GM12878 (cell line): Measurements from ENCODE around the gene UHRF2. TPM values are rescaled to one million over a fixed set of nuclear protein-coding genes. Genes with fewer than 3 reads are reported as not detected.

Experiments
- ATAC-seq: fragments of 200-7000 bp; cut with Tn5 transposase; 3 replicates; pipeline ENCODE4 v1.9.1; 2020; ENCODE audit warnings: mild to moderate bottlenecking, moderate library complexity
- BruUV-seq: library from RNA; stranded (reverse); fragments of 400-500 nt; replicated peaks from 2 replicates; lab custom pipeline; 2021; lab: Mats Ljungman, UMichigan
- CTCF ChIA-PET: fragments of 300-600 bp; sonication (Branson Sonifier 250); formaldehyde crosslinking; extraction: SDS; loops from one replicate; lab custom pipeline; 2021; ENCODE audit warnings: inconsistent platforms; lab: Yijun Ruan, JAX
- POLR2A ChIA-PET: fragments of 350-600 bp; formaldehyde crosslinking; extraction: SDS; loops from one replicate; lab custom pipeline; 2021; ENCODE audit warnings: inconsistent platforms; lab: Charles Lee
- RAD21 ChIA-PET: fragments of 300-600 bp; sonication (Branson Sonifier 250); formaldehyde crosslinking; loops from one replicate; lab custom pipeline; 2023; ENCODE audit warnings: antibody characterized with exemption; ENCODE audit not compliant: unreplicated experiment; lab: Charles Lee
- SMC1A ChIA-PET: fragments of 300-600 bp; sonication (Branson Sonifier 250); formaldehyde crosslinking; loops from one replicate; lab custom pipeline; 2023; ENCODE audit not compliant: unreplicated experiment, uncharacterized antibody; lab: Charles Lee
- DNase-seq: peaks from one replicate; pipeline ENCODE4 v3.0.0-alpha.2; 2011; ENCODE audit warnings: low read depth, low spot score
- FAIRE-seq: peaks from 3 replicates; lab custom pipeline; 2011; peaks lifted over from hg19 to GRCh38; lab: Jason Lieb, UNC
- H2AFZ ChIP-seq: 2 replicates; pipeline ENCODE4 v1.6.0; 2011; ENCODE audit warnings: low read depth, low read length, control low read depth; ENCODE audit not compliant: control insufficient read depth
- H3K27ac ChIP-seq: 2 replicates; pipeline ENCODE4 v1.5.1; 2011; ENCODE audit warnings: control low read depth; ENCODE audit not compliant: control insufficient read depth, insufficient read depth
- H3K27me3 ChIP-seq, 2 experiments: replicated peaks in 1 of 2; 2 replicates each; pipeline versions ENCODE4 v1.6.0 to v1.6.1; 2011; ENCODE audit warnings: low read length in 1 of 2; ENCODE audit not compliant: control insufficient read depth in 2 of 2, insufficient read depth in 2 of 2
- H3K36me3 ChIP-seq, 2 experiments: 2 replicates each; pipeline ENCODE4 v1.5.1; 2011; ENCODE audit warnings: low read length in 1 of 2; ENCODE audit not compliant: control insufficient read depth in 2 of 2, insufficient read depth in 2 of 2
- H3K4me1 ChIP-seq: 2 replicates; pipeline ENCODE4 v1.6.1; 2011; ENCODE audit warnings: mild to moderate bottlenecking, low read length, moderate library complexity, mixed read lengths; ENCODE audit not compliant: control insufficient read depth, insufficient read depth
- H3K4me2 ChIP-seq: 2 replicates; pipeline ENCODE4 v1.6.0; 2011; ENCODE audit warnings: control low read depth; ENCODE audit not compliant: control insufficient read depth, insufficient read depth
- H3K4me3 ChIP-seq: fragments of 200-600 bp; sonication (generic); 2 replicates; pipeline ENCODE4 v1.5.1; 2016
- H3K79me2 ChIP-seq: 2 replicates; pipeline ENCODE4 v1.6.0; 2011; ENCODE audit warnings: low read length; ENCODE audit not compliant: control insufficient read depth, insufficient read depth
- H3K9ac ChIP-seq: 2 replicates; pipeline ENCODE4 v1.8.0; 2011; ENCODE audit warnings: low read length, control low read depth, mixed read lengths; ENCODE audit not compliant: control insufficient read depth, insufficient read depth
- H3K9me3 ChIP-seq: replicated peaks from 3 replicates; pipeline ENCODE4 v1.5.1; 2011; ENCODE audit warnings: mild to moderate bottlenecking, low read length; ENCODE audit not compliant: control insufficient read depth, insufficient read depth
- H4K20me1 ChIP-seq: 2 replicates; pipeline ENCODE4 v1.6.0; 2011; ENCODE audit not compliant: control insufficient read depth, insufficient read depth
- BACH1 ChIP-seq: fragments of 450-650 bp; IDR thresholded peaks from 2 replicates; pipeline ENCODE4 v1.6.1; 2017; ENCODE audit warnings: mild to moderate bottlenecking, borderline replicate concordance
- CEBPB ChIP-seq, 2 experiments: fragments of 150-350 bp in 1 of 2; IDR thresholded peaks; 2 replicates each; pipeline ENCODE4 v1.6.1; 2012 to 2014; ENCODE audit warnings: low read depth in 2 of 2, low read length in 2 of 2, borderline replicate concordance in 1 of 2, inconsistent platforms in 1 of 2
- CHD2 ChIP-seq: IDR thresholded peaks from 2 replicates; pipeline ENCODE4 v1.6.1; 2011; ENCODE audit warnings: low read depth, low read length, improper control_type of control experiment, borderline replicate concordance
- ESRRA ChIP-seq: IDR thresholded peaks from 2 replicates; pipeline ENCODE4 v1.6.1; 2012; ENCODE audit warnings: mild to moderate bottlenecking, low read length, improper control_type of control experiment
- FOXM1 ChIP-seq: IDR thresholded peaks from 2 replicates; pipeline ENCODE4 v1.6.1; 2012; ENCODE audit warnings: low read depth, mild to moderate bottlenecking, inconsistent platforms, low read length, moderate library complexity
- MTA2 ChIP-seq: fragments of 450-650 bp; IDR thresholded peaks from 2 replicates; pipeline ENCODE4 v1.6.1; 2016; ENCODE audit warnings: low read depth, mild to moderate bottlenecking, moderate library complexity
- MYB ChIP-seq: fragments of 150-350 bp; IDR thresholded peaks from 2 replicates; pipeline ENCODE4 v1.6.1; 2014; ENCODE audit warnings: mild to moderate bottlenecking, low read depth, low read length, borderline replicate concordance
- NFIC ChIP-seq: IDR thresholded peaks from 2 replicates; pipeline ENCODE4 v1.6.1; 2012; ENCODE audit warnings: low read depth, mild to moderate bottlenecking, inconsistent platforms, low read length, moderate library complexity
- NFXL1 ChIP-seq: fragments of 450-650 bp; IDR thresholded peaks from 2 replicates; pipeline ENCODE4 v1.6.1; 2017; ENCODE audit warnings: antibody characterized with exemption, mild to moderate bottlenecking, borderline replicate concordance
- NFYA ChIP-seq: IDR thresholded peaks from 2 replicates; pipeline ENCODE4 v1.6.1; 2011; ENCODE audit warnings: low read depth, mild to moderate bottlenecking, low read length, improper control_type of control experiment, borderline replicate concordance
- RAD51 ChIP-seq: fragments of 450-650 bp; IDR thresholded peaks from 2 replicates; pipeline ENCODE4 v1.6.1; 2016; ENCODE audit warnings: moderate library complexity, mild to moderate bottlenecking, inconsistent platforms
- RBBP5 ChIP-seq: fragments of 200-600 bp; sonication (generic); conservative IDR thresholded peaks from 2 replicates; pipeline ENCODE4 v1.6.1; 2016
- RUNX3 ChIP-seq: IDR thresholded peaks from 2 replicates; pipeline ENCODE4 v1.6.1; 2012; ENCODE audit warnings: low read length, inconsistent platforms
- SIX5 ChIP-seq: IDR thresholded peaks from 2 replicates; pipeline ENCODE4 v1.6.1; 2011; ENCODE audit warnings: mild to moderate bottlenecking, low read depth, low read length, moderate library complexity; ENCODE audit not compliant: severe bottlenecking
- ZNF217 ChIP-seq: fragments of 450-650 bp; IDR thresholded peaks from 2 replicates; pipeline ENCODE4 v1.6.1; 2017; ENCODE audit warnings: antibody characterized with exemption, mild to moderate bottlenecking
- WGBS: methylation state at CpG from one replicate; pipeline ENCODE4 v1.1.6; 2016; ENCODE audit warnings: low lambda C conversion rate; ENCODE audit not compliant: insufficient replicate concordance, insufficient coverage; ENCODE audit errors: missing lambda C conversion rate; 5-methylcytosine and 5-hydroxymethylcytosine counted together
- in situ Hi-C: fragments of 300-500 bp; cut with MboI; formaldehyde crosslinking; loops from 9 replicates; pipeline ENCODE4 v1.14.3; 2018; ENCODE audit warnings: mixed read lengths
- intact Hi-C: fragments of 100-400 bp; cut with micrococcal nuclease; formaldehyde crosslinking; loops from one replicate; pipeline ENCODE4 v1.14.2; 2022; ENCODE audit not compliant: unreplicated experiment
- polyA plus RNA-seq, 11 experiments: library from polyadenylated mRNA; depleted of rRNA in 4 of 11; unstranded in 6 of 11; stranded (reverse) in 5 of 11; fragments of >200 nt; fragmentation: Nextera tagmentation in 4 of 11; fragmentation: Illumina TruSeq in 1 of 11; extraction: Ambion mirVana in 4 of 11; extraction: Trizol in 1 of 11; gene quantifications; 1 replicate in 1 of 11; 2 replicates in 10 of 11; pipeline versions ENCODE4 v1.2.1 to v1.2.3, GENCODE V29; 2011 to 2016; ENCODE audit warnings: inconsistent platforms in 2 of 11, missing spikeins in 2 of 11, low read depth in 1 of 11
- total RNA-seq, 4 experiments: library from RNA; depleted of rRNA in 3 of 4; stranded (reverse); fragments of >200 nt in 3 of 4; fragmentation: Illumina TruSeq in 1 of 4; extraction: Trizol in 1 of 4; gene quantifications; 2 replicates each; pipeline versions ENCODE4 v1.2.1 to v1.2.3, GENCODE V29; 2013 to 2021
- TF ChIP-seq, protein P1 (sequence below): fragments of 450-650 bp; formaldehyde crosslinking; IDR thresholded peaks from 2 replicates; pipeline ENCODE4 v1.4.0; 2020; ENCODE audit warnings: mild to moderate bottlenecking, moderate library complexity
- TF ChIP-seq, protein P2 (sequence below): fragments of 450-650 bp; conservative IDR thresholded peaks from 2 replicates; pipeline ENCODE4 v1.6.1; 2017; ENCODE audit warnings: mild to moderate bottlenecking, moderate library complexity

The UHRF2 gene
- total and polyA plus RNA-seq, 10 of the 15 experiments (the other 5 are each of a cell fraction or from before 2014, with no cell fraction given), result 11.2 to 95.8 (median 43.1) TPM

DNA sequence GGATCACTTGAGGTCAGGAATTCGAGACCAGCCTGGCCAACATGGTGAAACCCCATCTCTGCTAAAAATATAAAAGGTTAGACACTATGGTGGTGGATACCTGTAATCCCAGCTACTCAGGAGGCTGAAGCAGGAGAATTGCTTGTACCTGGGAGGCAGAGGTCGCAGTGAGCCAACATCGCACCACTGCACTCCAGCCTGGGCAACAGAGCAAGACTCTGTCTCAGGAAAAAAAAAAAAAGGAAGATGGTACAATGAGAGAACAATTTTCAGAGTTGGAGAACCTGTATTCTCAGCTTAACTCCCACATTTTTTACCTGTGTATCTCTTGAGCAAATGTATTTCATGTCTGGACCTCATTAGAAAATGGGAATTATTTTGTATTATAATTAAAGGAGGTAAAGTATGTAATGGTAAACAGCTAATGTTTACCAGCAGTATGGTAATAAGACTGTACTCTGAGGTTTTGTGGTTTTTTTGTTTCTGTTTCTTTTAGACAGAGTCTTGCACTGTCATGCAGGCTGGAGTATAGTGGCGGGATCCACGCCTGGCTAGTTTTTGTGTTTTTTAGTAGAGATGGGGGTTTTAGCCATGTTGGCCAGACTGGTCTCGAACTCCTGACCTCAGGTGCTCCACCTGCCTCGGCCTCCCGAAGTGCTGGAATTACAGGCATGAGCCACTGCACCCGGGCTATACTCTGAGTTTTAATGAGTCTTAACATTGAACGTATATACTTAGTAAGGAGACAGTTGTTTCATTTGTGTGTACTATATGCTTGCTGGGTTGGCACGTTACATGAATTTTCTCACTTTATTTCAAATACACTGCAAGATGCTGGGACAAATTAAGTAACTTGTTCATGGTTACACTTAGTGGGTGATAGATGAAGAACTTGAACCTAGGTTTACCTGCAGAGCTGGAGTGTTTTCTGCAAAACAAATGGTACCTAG is 16.2 kb downstream of the UHRF2 start:
- peaks cover 54% of the 10 kb centered on the region for H3K4me1 ChIP-seq
- CTCF ChIA-PET, result interaction anchor here (0.7 to 1.8 kb wide), 8 partner anchors 9 to 452 kb away, joined by 3 to 6 read pairs (median 4); partner anchors contain the start of gene UHRF2
- TF ChIP-seq CHD2 (no peak), RBBP5 (no peak), SIX5 (no peak), FOXM1 (0 out of 2 replicates have a peak, but pooled peaks have one; percentile 12), CEBPB (IDR thresholded peaks at IDR 0.05; ENCODE audit: borderline replicate concordance in 1 of 2, low read depth in 2 of 2, low read length in 2 of 2) (no peak), MYB (no peak), BACH1 (peak; percentile 44; the same call in 1 of the 2 replicates), NFXL1 (no peak), MTA2 (peak; percentile 67), RUNX3 (peak; percentile 96), NFYA (no peak), ZNF217 (peak; percentile 85), NFIC (peak; percentile 75), ESRRA (no peak), RAD51 (peak; percentile 19; the same call in 1 of the 2 replicates)
- TF ChIP-seq, protein P1, sequence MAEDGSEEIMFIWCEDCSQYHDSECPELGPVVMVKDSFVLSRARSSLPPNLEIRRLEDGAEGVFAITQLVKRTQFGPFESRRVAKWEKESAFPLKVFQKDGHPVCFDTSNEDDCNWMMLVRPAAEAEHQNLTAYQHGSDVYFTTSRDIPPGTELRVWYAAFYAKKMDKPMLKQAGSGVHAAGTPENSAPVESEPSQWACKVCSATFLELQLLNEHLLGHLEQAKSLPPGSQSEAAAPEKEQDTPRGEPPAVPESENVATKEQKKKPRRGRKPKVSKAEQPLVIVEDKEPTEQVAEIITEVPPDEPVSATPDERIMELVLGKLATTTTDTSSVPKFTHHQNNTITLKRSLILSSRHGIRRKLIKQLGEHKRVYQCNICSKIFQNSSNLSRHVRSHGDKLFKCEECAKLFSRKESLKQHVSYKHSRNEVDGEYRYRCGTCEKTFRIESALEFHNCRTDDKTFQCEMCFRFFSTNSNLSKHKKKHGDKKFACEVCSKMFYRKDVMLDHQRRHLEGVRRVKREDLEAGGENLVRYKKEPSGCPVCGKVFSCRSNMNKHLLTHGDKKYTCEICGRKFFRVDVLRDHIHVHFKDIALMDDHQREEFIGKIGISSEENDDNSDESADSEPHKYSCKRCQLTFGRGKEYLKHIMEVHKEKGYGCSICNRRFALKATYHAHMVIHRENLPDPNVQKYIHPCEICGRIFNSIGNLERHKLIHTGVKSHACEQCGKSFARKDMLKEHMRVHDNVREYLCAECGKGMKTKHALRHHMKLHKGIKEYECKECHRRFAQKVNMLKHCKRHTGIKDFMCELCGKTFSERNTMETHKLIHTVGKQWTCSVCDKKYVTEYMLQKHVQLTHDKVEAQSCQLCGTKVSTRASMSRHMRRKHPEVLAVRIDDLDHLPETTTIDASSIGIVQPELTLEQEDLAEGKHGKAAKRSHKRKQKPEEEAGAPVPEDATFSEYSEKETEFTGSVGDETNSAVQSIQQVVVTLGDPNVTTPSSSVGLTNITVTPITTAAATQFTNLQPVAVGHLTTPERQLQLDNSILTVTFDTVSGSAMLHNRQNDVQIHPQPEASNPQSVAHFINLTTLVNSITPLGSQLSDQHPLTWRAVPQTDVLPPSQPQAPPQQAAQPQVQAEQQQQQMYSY (CRISPR knock-in tag), result no peak
- TF ChIP-seq, protein P2, sequence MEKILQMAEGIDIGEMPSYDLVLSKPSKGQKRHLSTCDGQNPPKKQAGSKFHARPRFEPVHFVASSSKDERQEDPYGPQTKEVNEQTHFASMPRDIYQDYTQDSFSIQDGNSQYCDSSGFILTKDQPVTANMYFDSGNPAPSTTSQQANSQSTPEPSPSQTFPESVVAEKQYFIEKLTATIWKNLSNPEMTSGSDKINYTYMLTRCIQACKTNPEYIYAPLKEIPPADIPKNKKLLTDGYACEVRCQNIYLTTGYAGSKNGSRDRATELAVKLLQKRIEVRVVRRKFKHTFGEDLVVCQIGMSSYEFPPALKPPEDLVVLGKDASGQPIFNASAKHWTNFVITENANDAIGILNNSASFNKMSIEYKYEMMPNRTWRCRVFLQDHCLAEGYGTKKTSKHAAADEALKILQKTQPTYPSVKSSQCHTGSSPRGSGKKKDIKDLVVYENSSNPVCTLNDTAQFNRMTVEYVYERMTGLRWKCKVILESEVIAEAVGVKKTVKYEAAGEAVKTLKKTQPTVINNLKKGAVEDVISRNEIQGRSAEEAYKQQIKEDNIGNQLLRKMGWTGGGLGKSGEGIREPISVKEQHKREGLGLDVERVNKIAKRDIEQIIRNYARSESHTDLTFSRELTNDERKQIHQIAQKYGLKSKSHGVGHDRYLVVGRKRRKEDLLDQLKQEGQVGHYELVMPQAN, result no peak

More for the DNA sequence above, 16.2 kb downstream of the UHRF2 start:
- POLR2A ChIA-PET, result interaction anchor here (1.1 to 3.5 kb wide), 5 partner anchors 14 to 147 kb away, joined by 3 to 22 read pairs (median 8); partner anchors contain the start of gene UHRF2
- peak; percentile 49 for DNase-seq
- in situ Hi-C loops, result no loop called here
- peak; percentile 93 for ATAC-seq
- Histone ChIP-seq H3K36me3 (no peaks in the 10 kb centered on the region; a peak in 2 of 4 replicates), H4K20me1 (no peaks in the 10 kb centered on the region), H3K4me3 (no peak overlapping the region), H2AFZ (no peak overlapping the region), H3K27me3 (no peaks in the 10 kb centered on the region), H3K9me3 (no peaks in the 10 kb centered on the region; the same call in 1 of the 3 replicates), H3K79me2 (peaks cover 91% of the 10 kb centered on the region), H3K27ac (peak overlapping the region; percentile 55), H3K4me2 (peak overlapping the region; percentile 36), H3K9ac (no peak overlapping the region)
- intact Hi-C loops, result loop anchor here (2.0 kb wide), 1 partner anchor 252 kb away; no protein-coding TSS in a partner anchor
- FAIRE-seq, result peak; percentile 94
- SMC1A ChIA-PET, result interaction anchor here (0.8 to 7.0 kb wide), 4 partner anchors 10 to 242 kb away, joined by 3 to 69 read pairs (median 26); partner anchors contain the start of gene UHRF2
- under 1% methylated on average over 11 of the region's 11 CpGs for WGBS
- BruUV-seq, result no TSS peak
- RAD21 ChIA-PET, result interaction anchor here (0.6 to 1.6 kb wide), 8 partner anchors 11 to 508 kb away, joined by 3 to 8 read pairs (median 4); partner anchors contain the start of gene UHRF2
